Measurements from ENCODE around the gene PHF21A.

DNA sequence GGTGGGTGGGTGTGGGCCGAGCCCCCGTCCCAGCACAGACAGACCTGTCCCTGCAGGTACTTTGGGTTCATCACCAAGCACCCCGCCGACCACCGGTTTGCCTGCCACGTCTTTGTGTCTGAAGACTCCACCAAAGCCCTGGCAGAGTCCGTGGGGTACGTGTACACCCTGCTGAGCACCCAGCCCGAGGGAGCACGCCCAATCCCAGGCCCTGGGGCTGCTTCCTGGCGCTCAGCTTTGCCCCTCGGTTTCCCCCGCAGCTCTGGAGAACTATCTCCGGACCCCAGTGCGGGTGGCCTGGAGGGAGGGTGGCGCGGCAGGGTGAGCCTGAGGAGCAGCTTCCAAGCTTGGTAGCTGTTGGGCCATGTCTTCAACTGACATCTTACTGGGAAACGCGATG, 216.2 kb downstream of the PHF21A start:
- TF ChIP-seq POLR2A (IDR thresholded peaks at IDR 0.05) (no peak), EP300 (IDR thresholded peaks at IDR 0.05) (no peak)
- TF ChIP-seq, protein P1, sequence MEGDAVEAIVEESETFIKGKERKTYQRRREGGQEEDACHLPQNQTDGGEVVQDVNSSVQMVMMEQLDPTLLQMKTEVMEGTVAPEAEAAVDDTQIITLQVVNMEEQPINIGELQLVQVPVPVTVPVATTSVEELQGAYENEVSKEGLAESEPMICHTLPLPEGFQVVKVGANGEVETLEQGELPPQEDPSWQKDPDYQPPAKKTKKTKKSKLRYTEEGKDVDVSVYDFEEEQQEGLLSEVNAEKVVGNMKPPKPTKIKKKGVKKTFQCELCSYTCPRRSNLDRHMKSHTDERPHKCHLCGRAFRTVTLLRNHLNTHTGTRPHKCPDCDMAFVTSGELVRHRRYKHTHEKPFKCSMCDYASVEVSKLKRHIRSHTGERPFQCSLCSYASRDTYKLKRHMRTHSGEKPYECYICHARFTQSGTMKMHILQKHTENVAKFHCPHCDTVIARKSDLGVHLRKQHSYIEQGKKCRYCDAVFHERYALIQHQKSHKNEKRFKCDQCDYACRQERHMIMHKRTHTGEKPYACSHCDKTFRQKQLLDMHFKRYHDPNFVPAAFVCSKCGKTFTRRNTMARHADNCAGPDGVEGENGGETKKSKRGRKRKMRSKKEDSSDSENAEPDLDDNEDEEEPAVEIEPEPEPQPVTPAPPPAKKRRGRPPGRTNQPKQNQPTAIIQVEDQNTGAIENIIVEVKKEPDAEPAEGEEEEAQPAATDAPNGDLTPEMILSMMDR (IDR thresholded peaks at IDR 0.05): no peak

Measured in gastroesophageal sphincter (tissue), 3 donors.